ENCODE measurements around the gene OPN1SW.

- TF ChIP-seq CTCF (conservative IDR thresholded peaks at IDR 0.05 in 1 of 2, IDR thresholded peaks at IDR 0.05 in 1 of 2; ENCODE audit: extremely low read depth in 1 of 2, insufficient read depth in 1 of 2, low read depth in 1 of 2, low read length in 2 of 2) (no peak), EZH2 (IDR thresholded peaks at IDR 0.05; ENCODE audit: borderline replicate concordance, low read length) (no peak)
These were observed 40.7 kb downstream of the OPN1SW start for GRCh38 chr7:128734890-128735289.

Data from mammary epithelial cell (primary cell).